Upper lobe of left lung (tissue), 4 donors: ENCODE measurements around the gene ZFYVE9.
"Not testable (repeated sequence)": the region's sequence is repeated elsewhere in the genome, so short reads cannot be mapped to it uniquely, and the experiment has no call there.

Experiments
- CTCF ChIP-seq, 6 experiments: fragments of 450-650 bp in 4 of 6; fragments of 200-600 bp in 2 of 6; sonication (generic) in 2 of 6; IDR thresholded peaks; one replicate each; pipeline ENCODE4 v1.5.1; 2016 to 2019; ENCODE audit warnings: antibody characterized with exemption in 6 of 6
- EP300 ChIP-seq, 4 donors: sonication (generic); formaldehyde crosslinking; IDR thresholded peaks; one replicate each; pipeline ENCODE4 v1.5.1; 2017; ENCODE audit warnings: antibody characterized with exemption in 4 of 4, control low read depth in 2 of 4
- POLR2A ChIP-seq, 4 donors: fragments of 450-650 bp; IDR thresholded peaks; one replicate each; pipeline ENCODE4 v1.5.1; 2016 to 2017; ENCODE audit warnings: antibody characterized with exemption in 4 of 4, mild to moderate bottlenecking in 2 of 4
- POLR2AphosphoS5 ChIP-seq, 2 donors: sonication (generic); formaldehyde crosslinking; IDR thresholded peaks; one replicate each; pipeline ENCODE4 v1.5.1; 2017; ENCODE audit warnings: antibody characterized with exemption in 2 of 2

- TF ChIP-seq CTCF, POLR2A, EP300, POLR2AphosphoS5 (IDR thresholded peaks at IDR 0.05): not testable (repeated sequence)
These were observed 228.0 kb downstream of the ZFYVE9 start for GRCh38 chr1:52369851-52370250.
